Activated CD4-positive, alpha-beta T cell treated with anti-CD3 and anti-CD28 coated beads for 24 hours (primary cell): ENCODE measurements around the gene CEP126.
"Not testable (repeated sequence)": the region's sequence is repeated elsewhere in the genome, so short reads cannot be mapped to it uniquely, and the experiment has no call there.

Experiments
- DNase-seq, 2 donors: peaks; one replicate each; pipeline ENCODE4 v3.0.0-alpha.2; 2020; ENCODE audit warnings: low read depth in 2 of 2

The CEP126 gene

GRCh38 chr11:101929294-101929915 is 14.6 kb downstream of the CEP126 start:
- no peak for DNase-seq

- no peak for DNase-seq
Measured at GRCh38 chr11:101931692-101932091, 16.9 kb downstream of the CEP126 start.

- no peak for DNase-seq
Measured at GRCh38 chr11:101940901-101941520, 26.2 kb downstream of the CEP126 start.

- DNase-seq = no peak
Measured at GRCh38 chr11:101944923-101945322, 30.1 kb downstream of the CEP126 start.

- no peak for DNase-seq
Measured at GRCh38 chr11:101945448-101945847, 30.6 kb downstream of the CEP126 start.

- DNase-seq = no peak
Measured at GRCh38 chr11:101949680-101950220, 34.9 kb downstream of the CEP126 start.

GRCh38 chr11:101955278-101955677 is 40.5 kb downstream of the CEP126 start:
- no peak for DNase-seq

- no peak for DNase-seq
Measured at GRCh38 chr11:101955701-101956100, 40.9 kb downstream of the CEP126 start.

- DNase-seq = no peak
Measured at GRCh38 chr11:101960231-101960630, 45.4 kb downstream of the CEP126 start.

- not testable (repeated sequence) for DNase-seq
Measured at GRCh38 chr11:101964200-101964599, 49.4 kb downstream of the CEP126 start.

GRCh38 chr11:101974255-101974654 is 59.4 kb downstream of the CEP126 start:
- no peak for DNase-seq

- no peak for DNase-seq
Measured at GRCh38 chr11:101974771-101975170, 60.0 kb downstream of the CEP126 start.

- DNase-seq = no peak
Measured at GRCh38 chr11:101975734-101976133, 60.9 kb downstream of the CEP126 start.

GRCh38 chr11:101987370-101987769 is 72.6 kb downstream of the CEP126 start:
- DNase-seq = no peak

GRCh38 chr11:101993172-101993571 is 78.4 kb downstream of the CEP126 start:
- DNase-seq = no peak

- not testable (repeated sequence) for DNase-seq
Measured at GRCh38 chr11:101994052-101994469, 79.3 kb downstream of the CEP126 start.

- no peak for DNase-seq
Measured at GRCh38 chr11:101996111-101996510, 81.3 kb downstream of the CEP126 start.

- DNase-seq = no peak
Measured at GRCh38 chr11:102001657-102002338, 87.0 kb downstream of the CEP126 start.

GRCh38 chr11:102004220-102004619 is 89.4 kb downstream of the CEP126 start:
- DNase-seq = no peak

- DNase-seq = no peak
Measured at GRCh38 chr11:102005306-102005705, 90.5 kb downstream of the CEP126 start.

- no peak for DNase-seq
Measured at GRCh38 chr11:102006835-102007566, 92.2 kb downstream of the CEP126 start.
